Pancreas (tissue), 10 donors: ENCODE results near the gene RNF44. TPM values are rescaled to one million over a fixed set of nuclear protein-coding genes. Genes with fewer than 3 reads are reported as not detected.

ENCODE experiments used
- ATAC-seq, 4 donors: fragments of 200-7000 bp; cut with Tn5 transposase; one replicate each; pipeline versions ENCODE4 v1.8.0 to v1.9.1; 2020; ENCODE audit warnings: mild to moderate bottlenecking in 4 of 4, moderate library complexity in 4 of 4
- DNase-seq, 6 donors: peaks; one replicate each; pipeline ENCODE4 v3.0.0-alpha.2; 2020
- FAIRE-seq: peaks from 2 replicates; lab custom pipeline; 2012; peaks lifted over from hg19 to GRCh38; lab: Jason Lieb, UNC
- H3K27ac ChIP-seq, 4 donors: fragments of 200-600 bp; sonication (generic); 1 replicate in 3 of 4; 2 replicates in 1 of 4; pipeline versions ENCODE4 v1.5.0 to v1.8.0; 2020
- H3K27me3 ChIP-seq, 4 donors: fragments of 200-600 bp; one replicate each; pipeline ENCODE4 v1.8.0; 2021
- H3K36me3 ChIP-seq, 3 donors: fragments of 200-600 bp; sonication (generic) in 1 of 3; one replicate each; pipeline versions ENCODE4 v1.5.0 to v1.8.0; 2020 to 2021
- H3K4me1 ChIP-seq, 3 donors: fragments of 200-600 bp; one replicate each; pipeline ENCODE4 v1.8.0; 2021
- H3K4me3 ChIP-seq, 4 donors: fragments of 200-600 bp; sonication (generic) in 2 of 4; one replicate each; pipeline versions ENCODE4 v1.5.0 to v1.8.0; 2020 to 2021
- H3K9me3 ChIP-seq, 4 donors: fragments of 200-600 bp; one replicate each; pipeline ENCODE4 v1.8.0; 2021
- CTCF ChIP-seq, 4 donors: fragments of 200-600 bp; sonication (generic) in 3 of 4; IDR thresholded peaks; one replicate each; pipeline versions ENCODE4 v1.5.0 to v1.8.0; 2021; ENCODE audit warnings: antibody characterized with exemption in 4 of 4
- WGBS, 2 donors: extraction: QIAGEN DNeasy Blood & Tissue Kit; methylation state at CpG; one replicate each; pipeline ENCODE4 v1.1.7; 2013; 5-methylcytosine and 5-hydroxymethylcytosine counted together
- intact Hi-C, 3 donors: fragments of 100-400 bp; cut with DNase I; formaldehyde crosslinking; loops; one replicate each; pipeline versions ENCODE4 v1.11.1 to v1.14.2; 2022
- polyA plus RNA-seq, 2 donors: library from polyadenylated mRNA; stranded (reverse); fragments of 200-250 nt; gene quantifications; one replicate each; pipeline ENCODE4 v1.2.3, GENCODE V29; 2013
- total RNA-seq, 6 donors: library from RNA; stranded (reverse); fragmentation: NEBNext Ultra II Directional in 4 of 6; extraction: Animal tissue kit (Norgen Biotek cat#: 25700) in 4 of 6; gene quantifications; one replicate each; pipeline versions ENCODE4 v1.2.1 to v1.2.4, GENCODE V29; 2021 to 2023
- donor health status: healthy with polysubstance abuse.
- donor health status: DM: no; HTN: no; CAD: no; lungs with moderate emphysema.
- donor health status: DM: no; HTN: no; CAD: no.
- donor health status: control.
- donor health status: control.
- donor health status: Bipolar disorder and iron deficiency.
- donor health status: DM: yes; HTN: yes; CAD: no.
- donor health status: DM: no; HTN: no; CAD: no.
- donor health status: DM: no; HTN: no; CAD: no.
- donor health status: DM: yes; HTN: yes; CAD: no.

RNF44 gene
- total and polyA plus RNA-seq, 8 donors: 13.8 to 36.6 (median 18.5) TPM

GRCh38 chr5:176529116-176529740 lies 8.0 kb downstream of the RNF44 start:
- ATAC-seq: no peak

GRCh38 chr5:176528761-176529115 lies 8.5 kb downstream of the RNF44 start:
- DNase-seq (peak in 1 of 6 donors; percentile 68), ATAC-seq (no peak)

More at GRCh38 chr5:176529116-176529740, 8.0 kb downstream of the RNF44 start:
- no peaks in the 10 kb centered on the region for H3K27me3 ChIP-seq
- no peak overlapping the region for H3K4me3 ChIP-seq
- WGBS, 2 donors: 94 to 96% methylated on average over 26 of the region's 26 CpGs
- peak in 1 of 6 donors; percentile 75 for DNase-seq
- peaks cover 8 to 11% (median 11%) of the 10 kb centered on the region in 3 donors for H3K4me1 ChIP-seq
- no peak for TF ChIP-seq CTCF (IDR thresholded peaks at IDR 0.05)
- H3K36me3 ChIP-seq: peaks cover 11 to 38% (median 16%) of the 10 kb centered on the region in 3 donors
- no peak overlapping the region for H3K27ac ChIP-seq
- H3K9me3 ChIP-seq: no peaks in the 10 kb centered on the region
- intact Hi-C loops: no loop called here
- no peak for FAIRE-seq

GRCh38 chr5:176528301-176528700 lies 8.9 kb downstream of the RNF44 start:
- H3K4me1 ChIP-seq: peaks cover 1 to 4% (median 3%) of the 10 kb centered on the region in 3 donors
- intact Hi-C loops: no loop called here
- H3K4me3 ChIP-seq: no peak overlapping the region
- no peak for FAIRE-seq
- no peaks in the 10 kb centered on the region for H3K9me3 ChIP-seq
- ATAC-seq: no peak
- DNase-seq: peak in 1 of 6 donors; percentile 49
- WGBS, 2 donors: 91 to 92% methylated on average over 11 of the region's 11 CpGs
- no peak overlapping the region for H3K27ac ChIP-seq
- H3K27me3 ChIP-seq: no peaks in the 10 kb centered on the region
- H3K36me3 ChIP-seq: peaks cover 11 to 38% (median 16%) of the 10 kb centered on the region in 3 donors
- TF ChIP-seq CTCF (IDR thresholded peaks at IDR 0.05): no peak

More at GRCh38 chr5:176528761-176529115, 8.5 kb downstream of the RNF44 start:
- Histone ChIP-seq H3K9me3 (no peaks in the 10 kb centered on the region), H3K4me1 (peaks cover 6 to 9% (median 7%) of the 10 kb centered on the region in 3 donors), H3K27ac (no peak overlapping the region), H3K36me3 (peaks cover 11 to 38% (median 16%) of the 10 kb centered on the region in 3 donors), H3K27me3 (no peaks in the 10 kb centered on the region), H3K4me3 (no peak overlapping the region)
- no peak for TF ChIP-seq CTCF (IDR thresholded peaks at IDR 0.05)
- no peak for FAIRE-seq
- WGBS, 2 donors: 92 to 95% methylated on average over 17 of the region's 17 CpGs
- intact Hi-C loops: no loop called here

- H3K4me1 ChIP-seq: no peaks in the 10 kb centered on the region
- ATAC-seq: no peak
- intact Hi-C loops: no loop called here
- no peaks in the 10 kb centered on the region for H3K27me3 ChIP-seq
- no peak for TF ChIP-seq CTCF (IDR thresholded peaks at IDR 0.05)
- no peak overlapping the region for H3K4me3 ChIP-seq
- WGBS, 2 donors: 90 to 91% methylated on average over 34 of the region's 34 CpGs
- H3K9me3 ChIP-seq: no peaks in the 10 kb centered on the region
- FAIRE-seq: no peak
- peak in 1 of 6 donors; percentile 55 for DNase-seq
- no peak overlapping the region for H3K27ac ChIP-seq
- peaks cover 11 to 38% (median 16%) of the 10 kb centered on the region in 3 donors for H3K36me3 ChIP-seq
Measured at GRCh38 chr5:176527246-176528222, 9.7 kb downstream of the RNF44 start.
